Keratinocyte (primary cell): ENCODE results near the gene CBL. TPM values are rescaled to one million over a fixed set of nuclear protein-coding genes. Genes with fewer than 3 reads are reported as not detected.
"Not testable (repeated sequence)": the region's sequence is repeated elsewhere in the genome, so short reads cannot be mapped to it uniquely, and the experiment has no call there.

Experiments
- DNase-seq: peaks from one replicate; pipeline ENCODE4 v3.0.0-alpha.2; 2011; ENCODE audit warnings: low read depth, missing footprints, low spot score
- FAIRE-seq: peaks from 2 replicates; lab custom pipeline; 2011; peaks lifted over from hg19 to GRCh38; lab: Jason Lieb, UNC
- H2AFZ ChIP-seq: 2 replicates; pipeline ENCODE4 v1.6.0; 2012; ENCODE audit warnings: low read length, control low read depth, inconsistent platforms; ENCODE audit not compliant: control insufficient read depth
- H3K27ac ChIP-seq: 2 replicates; pipeline ENCODE4 v1.5.1; 2011; ENCODE audit warnings: low read length; ENCODE audit not compliant: control insufficient read depth, insufficient read depth
- H3K27me3 ChIP-seq: 3 replicates; pipeline ENCODE4 v1.6.0; 2011; ENCODE audit warnings: low read length; ENCODE audit not compliant: control insufficient read depth, insufficient read depth; ENCODE audit errors: extremely low read depth
- H3K36me3 ChIP-seq, 2 experiments: 2 replicates in 1 of 2; 3 replicates in 1 of 2; pipeline ENCODE4 v1.5.1; 2011; ENCODE audit warnings: low read length in 2 of 2, mild to moderate bottlenecking in 1 of 2; ENCODE audit not compliant: control insufficient read depth in 2 of 2, insufficient read depth in 2 of 2; ENCODE audit errors: extremely low read depth in 1 of 2
- H3K4me1 ChIP-seq: 3 replicates; pipeline ENCODE4 v1.5.1; 2011; ENCODE audit warnings: low read length; ENCODE audit not compliant: control insufficient read depth, insufficient read depth; ENCODE audit errors: extremely low read depth
- H3K4me2 ChIP-seq: 3 replicates; pipeline ENCODE4 v1.6.0; 2011; ENCODE audit warnings: low read depth, low read length; ENCODE audit not compliant: control insufficient read depth, insufficient read depth; ENCODE audit errors: extremely low read depth
- H3K4me3 ChIP-seq, 3 experiments: fragments of 200-600 bp in 1 of 3; sonication (generic) in 1 of 3; 2 replicates in 2 of 3; 3 replicates in 1 of 3; pipeline ENCODE4 v1.5.1; 2011 to 2016; ENCODE audit warnings: low read length in 3 of 3, mild to moderate bottlenecking in 3 of 3, control low read depth in 2 of 3, inconsistent platforms in 1 of 3, low read depth in 1 of 3, mixed read lengths in 1 of 3, mixed run types in 1 of 3, moderate library complexity in 1 of 3; ENCODE audit not compliant: control insufficient read depth in 2 of 3, insufficient read depth in 2 of 3; ENCODE audit errors: extremely low read depth in 1 of 3
- H3K79me2 ChIP-seq: 2 replicates; pipeline ENCODE4 v1.6.0; 2012; ENCODE audit warnings: low read length; ENCODE audit not compliant: control insufficient read depth, insufficient read depth
- H3K9ac ChIP-seq: 3 replicates; pipeline ENCODE4 v1.6.0; 2011; ENCODE audit warnings: low read length; ENCODE audit not compliant: control insufficient read depth, insufficient read depth; ENCODE audit errors: extremely low read depth
- H3K9me1 ChIP-seq: 3 replicates; pipeline ENCODE4 v1.6.0; 2011; ENCODE audit warnings: low read length; ENCODE audit not compliant: control insufficient read depth, insufficient read depth; ENCODE audit errors: extremely low read depth
- H3K9me3 ChIP-seq: 2 replicates; pipeline ENCODE4 v1.5.1; 2012; ENCODE audit warnings: low read depth, low read length; ENCODE audit not compliant: control insufficient read depth
- H4K20me1 ChIP-seq: 3 replicates; pipeline ENCODE4 v1.6.0; 2011; ENCODE audit warnings: low read length; ENCODE audit not compliant: control insufficient read depth, insufficient read depth; ENCODE audit errors: extremely low read depth
- EZH2 ChIP-seq: IDR thresholded peaks from one replicate; pipeline ENCODE4 v1.6.1; 2012; ENCODE audit warnings: inconsistent platforms, mild to moderate bottlenecking, low read length, moderate library complexity
- dilution Hi-C: fragments of 300-500 bp; cut with MboI; formaldehyde crosslinking; loops from one replicate; pipeline ENCODE4 v1.7.0; 2020; ENCODE audit warnings: low sequenced_read_pairs; ENCODE audit not compliant: extremely low pct_ligation_motif_present
- polyA plus RNA-seq, 5 experiments: library from polyadenylated mRNA; depleted of rRNA in 3 of 5; stranded (reverse) in 3 of 5; stranded (forward) in 1 of 5; unstranded in 1 of 5; fragments of >200 nt; gene quantifications; 1 replicate in 1 of 5; 2 replicates in 3 of 5; 3 replicates in 1 of 5; pipeline versions ENCODE4 v1.2.1 to v1.2.3, GENCODE V29; 2011 to 2012; ENCODE audit warnings: missing spikeins in 2 of 5, low read depth in 1 of 5, low replicate concordance in 1 of 5
- TF ChIP-seq, protein P1 (sequence below), 3 experiments: IDR thresholded peaks in 1 of 3; conservative IDR thresholded peaks in 1 of 3; optimal IDR thresholded peaks in 1 of 3; 2 replicates in 2 of 3; 3 replicates in 1 of 3; pipeline versions ENCODE3 to v1.5.1; 2011; ENCODE audit warnings: low read length in 3 of 3, mild to moderate bottlenecking in 3 of 3, moderate library complexity in 2 of 3, control low read depth in 1 of 3, inconsistent platforms in 1 of 3; ENCODE audit not compliant: insufficient read depth in 2 of 3; ENCODE audit errors: extremely low read depth in 1 of 3

Gene CBL
- polyA plus RNA-seq, 1 donor (not counting 4 experiments of a cell fraction or from before 2014, with no cell fraction given), result 14.1 TPM

DNA sequence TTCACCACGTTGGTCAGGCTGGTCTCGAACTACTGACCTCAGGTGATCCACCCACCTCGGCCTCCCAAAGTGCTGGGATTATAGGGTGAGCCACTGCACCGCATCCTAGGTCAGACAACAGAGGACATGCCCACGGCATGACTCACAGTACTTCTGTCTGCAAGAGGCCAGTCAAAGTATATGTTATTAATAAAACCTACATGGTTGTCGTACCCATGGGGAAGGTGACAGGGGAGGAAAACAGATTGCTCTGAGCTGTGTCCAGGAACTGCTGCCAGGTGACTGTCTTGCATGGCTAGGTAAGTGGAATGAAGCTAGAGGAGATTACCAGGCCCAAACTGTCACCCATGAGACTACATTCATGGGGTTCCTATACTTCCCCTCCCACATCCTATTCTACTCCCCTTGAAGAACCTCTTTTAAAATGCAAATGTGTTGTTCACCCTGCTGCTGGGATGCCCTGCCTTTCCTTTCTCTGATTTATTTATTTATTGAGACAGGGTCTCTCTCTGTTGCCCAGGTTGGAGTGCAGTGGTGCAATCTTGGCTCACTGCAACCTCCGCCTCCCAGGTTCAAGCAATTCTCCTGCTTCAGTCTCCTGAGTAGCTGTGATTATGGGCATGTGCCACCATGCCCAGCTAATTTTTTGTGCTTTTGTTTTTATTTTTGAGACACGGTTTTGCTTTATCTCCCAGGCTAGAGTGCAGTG is 39.6 kb upstream of the CBL start:
- Histone ChIP-seq H2AFZ (no peak overlapping the region), H3K79me2 (no peaks in the 10 kb centered on the region), H3K9me1 (no peaks in the 10 kb centered on the region), H3K4me1 (peaks cover 36% of the 10 kb centered on the region), H4K20me1 (no peaks in the 10 kb centered on the region), H3K36me3 (no peaks in the 10 kb centered on the region), H3K4me3 (peak overlapping the region in 1 of 3 experiments; percentile 20), H3K9me3 (no peaks in the 10 kb centered on the region), H3K27ac (peak overlapping the region; percentile 85), H3K4me2 (peak overlapping the region; percentile 65), H3K9ac (no peak overlapping the region), H3K27me3 (no peaks in the 10 kb centered on the region)
- dilution Hi-C loops, result no loop called here
- DNase-seq (peak; percentile 69), FAIRE-seq (peak; percentile 26)
- TF ChIP-seq EZH2, result no peak
- TF ChIP-seq, protein P1, sequence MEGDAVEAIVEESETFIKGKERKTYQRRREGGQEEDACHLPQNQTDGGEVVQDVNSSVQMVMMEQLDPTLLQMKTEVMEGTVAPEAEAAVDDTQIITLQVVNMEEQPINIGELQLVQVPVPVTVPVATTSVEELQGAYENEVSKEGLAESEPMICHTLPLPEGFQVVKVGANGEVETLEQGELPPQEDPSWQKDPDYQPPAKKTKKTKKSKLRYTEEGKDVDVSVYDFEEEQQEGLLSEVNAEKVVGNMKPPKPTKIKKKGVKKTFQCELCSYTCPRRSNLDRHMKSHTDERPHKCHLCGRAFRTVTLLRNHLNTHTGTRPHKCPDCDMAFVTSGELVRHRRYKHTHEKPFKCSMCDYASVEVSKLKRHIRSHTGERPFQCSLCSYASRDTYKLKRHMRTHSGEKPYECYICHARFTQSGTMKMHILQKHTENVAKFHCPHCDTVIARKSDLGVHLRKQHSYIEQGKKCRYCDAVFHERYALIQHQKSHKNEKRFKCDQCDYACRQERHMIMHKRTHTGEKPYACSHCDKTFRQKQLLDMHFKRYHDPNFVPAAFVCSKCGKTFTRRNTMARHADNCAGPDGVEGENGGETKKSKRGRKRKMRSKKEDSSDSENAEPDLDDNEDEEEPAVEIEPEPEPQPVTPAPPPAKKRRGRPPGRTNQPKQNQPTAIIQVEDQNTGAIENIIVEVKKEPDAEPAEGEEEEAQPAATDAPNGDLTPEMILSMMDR (optimal IDR thresholded peaks at IDR 0.05 in 1 of 3, IDR thresholded peaks at IDR 0.05 in 1 of 3, conservative IDR thresholded peaks at IDR 0.05 in 1 of 3; ENCODE audit: extremely low read depth in 1 of 3, insufficient read depth in 2 of 3, low read length in 3 of 3), result no peak

DNA sequence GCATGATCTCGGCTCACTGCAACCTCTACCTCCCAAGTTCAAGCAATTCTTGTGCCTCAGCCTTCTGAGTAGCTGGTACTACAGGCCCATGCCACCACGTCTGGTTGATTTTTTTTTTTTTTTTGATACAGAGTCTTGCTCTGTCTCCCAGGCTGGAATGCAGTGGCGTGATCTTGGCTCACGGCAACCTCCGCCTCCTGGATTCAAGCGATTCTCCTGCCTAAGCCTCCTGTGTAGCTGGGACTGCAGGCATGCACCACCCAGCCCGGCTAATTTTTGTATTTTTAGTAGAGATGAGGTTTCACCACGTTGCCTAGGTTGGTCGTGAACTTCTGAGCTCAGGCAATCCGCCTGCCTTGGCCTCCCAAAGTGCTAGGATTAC is 39.1 kb upstream of the CBL start:
- H3K27me3 ChIP-seq, H3K4me3 ChIP-seq, dilution Hi-C loops, H3K79me2 ChIP-seq, DNase-seq, FAIRE-seq, H4K20me1 ChIP-seq, H3K9me1 ChIP-seq, H3K9me3 ChIP-seq, H3K36me3 ChIP-seq: not testable (repeated sequence)
- peak overlapping the region; percentile 50 for H3K9ac ChIP-seq
- H3K4me2 ChIP-seq, result peak overlapping the region; percentile 94
- H2AFZ ChIP-seq, result peak overlapping the region; percentile 58
- H3K27ac ChIP-seq, result peak overlapping the region; percentile 85
- H3K4me1 ChIP-seq, result peaks cover 36% of the 10 kb centered on the region
